ENCODE results near the gene MOGAT1.
"Not testable (repeated sequence)": the region's sequence is repeated elsewhere in the genome, so short reads cannot be mapped to it uniquely, and the experiment has no call there.

Gene MOGAT1

GRCh38 chr2:222711315-222711940 lies 40.0 kb downstream of the MOGAT1 start:
- no peak for DNase-seq

- no peak for DNase-seq
Measured at GRCh38 chr2:222713002-222713401, 41.5 kb downstream of the MOGAT1 start.

GRCh38 chr2:222714361-222715241 lies 43.1 kb downstream of the MOGAT1 start:
- DNase-seq: no peak

GRCh38 chr2:222715742-222716141 lies 44.3 kb downstream of the MOGAT1 start:
- no peak for DNase-seq

GRCh38 chr2:222719787-222720186 lies 48.3 kb downstream of the MOGAT1 start:
- not testable (repeated sequence) for DNase-seq

- not testable (repeated sequence) for DNase-seq
Measured at GRCh38 chr2:222721597-222721996, 50.1 kb downstream of the MOGAT1 start.

- no peak for DNase-seq
Measured at GRCh38 chr2:222722327-222722946, 51.0 kb downstream of the MOGAT1 start.

GRCh38 chr2:222724208-222724607 lies 52.8 kb downstream of the MOGAT1 start:
- DNase-seq: no peak

GRCh38 chr2:222728621-222729020 lies 57.2 kb downstream of the MOGAT1 start:
- no peak for DNase-seq

- DNase-seq: no peak
Measured at GRCh38 chr2:222730366-222730999, 59.0 kb downstream of the MOGAT1 start.

- DNase-seq: no peak
Measured at GRCh38 chr2:222731201-222731621, 59.8 kb downstream of the MOGAT1 start.

GRCh38 chr2:222732489-222733178 lies 61.2 kb downstream of the MOGAT1 start:
- no peak for DNase-seq

GRCh38 chr2:222733470-222733845 lies 62.0 kb downstream of the MOGAT1 start:
- DNase-seq: no peak

- no peak for DNase-seq
Measured at GRCh38 chr2:222733846-222734702, 62.6 kb downstream of the MOGAT1 start.

GRCh38 chr2:222734703-222735014 lies 63.2 kb downstream of the MOGAT1 start:
- peak in 1 of 5 donors; percentile 13 for DNase-seq

- DNase-seq: no peak
Measured at GRCh38 chr2:222736301-222736700, 64.8 kb downstream of the MOGAT1 start.

GRCh38 chr2:222736924-222737323 lies 65.5 kb downstream of the MOGAT1 start:
- no peak for DNase-seq

GRCh38 chr2:222738312-222738711 lies 66.9 kb downstream of the MOGAT1 start:
- no peak for DNase-seq

GRCh38 chr2:222738809-222739208 lies 67.4 kb downstream of the MOGAT1 start:
- no peak for DNase-seq

GRCh38 chr2:222739939-222740338 lies 68.5 kb downstream of the MOGAT1 start:
- no peak for DNase-seq

- no peak for DNase-seq
Measured at GRCh38 chr2:222743251-222743812, 71.9 kb downstream of the MOGAT1 start.
